Right lobe of liver (tissue), 6 donors: ENCODE measurements around the gene CCSER1. TPM values are rescaled to one million over a fixed set of nuclear protein-coding genes. Genes with fewer than 3 reads are reported as not detected.

Experiments
- ATAC-seq, 4 donors: fragments of 200-7000 bp; cut with Tn5 transposase; one replicate each; pipeline ENCODE4 v1.9.1; 2020; ENCODE audit warnings: mild to moderate bottlenecking in 4 of 4, moderate library complexity in 4 of 4
- DNase-seq, 3 donors: peaks; one replicate each; pipeline ENCODE4 v3.0.0-alpha.2; 2020
- H3K27ac ChIP-seq, 3 donors: fragments of 200-600 bp; one replicate each; pipeline ENCODE4 v1.8.0; 2022
- H3K27me3 ChIP-seq, 2 donors: fragments of 200-600 bp; one replicate each; pipeline ENCODE4 v1.8.0; 2022
- H3K36me3 ChIP-seq, 4 donors: fragments of 200-600 bp; sonication (generic) in 1 of 4; one replicate each; pipeline versions ENCODE4 v1.5.1 to v1.8.0; 2017 to 2022; ENCODE audit warnings: control low read depth in 1 of 4
- H3K4me1 ChIP-seq, 4 donors: fragments of 200-600 bp; sonication (generic) in 1 of 4; one replicate each; pipeline versions ENCODE4 v1.5.1 to v1.8.0; 2017 to 2022; ENCODE audit warnings: control low read depth in 1 of 4
- H3K4me3 ChIP-seq, 3 donors: fragments of 200-600 bp; one replicate each; pipeline ENCODE4 v1.8.0; 2022
- H3K9me3 ChIP-seq, 4 donors: fragments of 200-600 bp; sonication (generic) in 1 of 4; one replicate each; pipeline versions ENCODE4 v1.5.1 to v1.8.0; 2017 to 2022; ENCODE audit warnings: control low read depth in 1 of 4
- CTCF ChIP-seq, 4 donors: fragments of 200-600 bp in 3 of 4; fragments of 450-650 bp in 1 of 4; IDR thresholded peaks; one replicate each; pipeline versions ENCODE4 v1.5.1 to v1.8.0; 2016 to 2022; ENCODE audit warnings: antibody characterized with exemption in 4 of 4, mild to moderate bottlenecking in 2 of 4
- POLR2A ChIP-seq: fragments of 450-650 bp; IDR thresholded peaks from one replicate; pipeline ENCODE4 v1.6.1; 2017; ENCODE audit warnings: antibody characterized with exemption, mild to moderate bottlenecking
- WGBS: methylation state at CpG from one replicate; pipeline ENCODE4 v1.1.6; 2018; ENCODE audit warnings: low coverage, low lambda C conversion rate; ENCODE audit not compliant: insufficient coverage; ENCODE audit errors: missing lambda C conversion rate; 5-methylcytosine and 5-hydroxymethylcytosine counted together
- intact Hi-C, 2 donors: fragments of 100-400 bp; cut with DNase I; formaldehyde crosslinking; loops; one replicate each; pipeline versions ENCODE4 v1.11.2 to v1.14.1; 2022
- total RNA-seq, 6 experiments: library from RNA; depleted of rRNA in 2 of 6; stranded (reverse); fragments of >200 nt in 2 of 6; fragmentation: NEBNext Ultra II Directional in 3 of 6; extraction: Animal tissue kit (Norgen Biotek cat#: 25700) in 3 of 6; gene quantifications; one replicate each; pipeline versions ENCODE4 v1.1.0 to v1.2.4, GENCODE V29; 2016 to 2023
- donor health status: DM: no; HTN: yes; CAD: no.
- donor health status: DM: no; HTN: no; CAD: no.
- donor health status: DM: no; HTN: no; CAD: no.
- donor health status: DM: no; HTN: yes; CAD: no.
- donor health status: DM: no; HTN: yes; CAD: no.

Gene CCSER1
- total RNA-seq, 6 experiments from 2014 or later: 0.15 to 1.00 (median 0.65) TPM

- Histone ChIP-seq H3K27ac (no peak overlapping the region), H3K4me3 (no peak overlapping the region), H3K27me3 (no peaks in the 10 kb centered on the region), H3K36me3 (no peaks in the 10 kb centered on the region), H3K9me3 (no peaks in the 10 kb centered on the region), H3K4me1 (no peaks in the 10 kb centered on the region)
- 60% methylated on average over 3 of the region's 3 CpGs for WGBS
- ATAC-seq (no peak), DNase-seq (no peak)
- TF ChIP-seq POLR2A (no peak), CTCF (IDR thresholded peaks at IDR 0.05) (no peak)
- intact Hi-C loops: no loop called here
These were observed 1101.5 kb downstream of the CCSER1 start for GRCh38 chr4:91228659-91229058.

GRCh38 chr4:91233164-91233563 lies 1106.0 kb downstream of the CCSER1 start:
- H3K9me3 ChIP-seq: no peaks in the 10 kb centered on the region
- DNase-seq (no peak), ATAC-seq (no peak)
- 27% methylated on average over 2 of the region's 2 CpGs for WGBS
- no peaks in the 10 kb centered on the region for H3K36me3 ChIP-seq
- no peak overlapping the region for H3K27ac ChIP-seq
- no peak for TF ChIP-seq POLR2A
- no peak for TF ChIP-seq CTCF (IDR thresholded peaks at IDR 0.05)
- no peak overlapping the region for H3K4me3 ChIP-seq
- intact Hi-C loops: no loop called here
- H3K27me3 ChIP-seq: no peaks in the 10 kb centered on the region
- no peaks in the 10 kb centered on the region for H3K4me1 ChIP-seq

GRCh38 chr4:91243132-91243531 lies 1115.9 kb downstream of the CCSER1 start:
- ATAC-seq (no peak), DNase-seq (no peak)
- Histone ChIP-seq H3K27me3 (no peaks in the 10 kb centered on the region), H3K36me3 (no peaks in the 10 kb centered on the region), H3K4me1 (no peaks in the 10 kb centered on the region), H3K4me3 (no peak overlapping the region), H3K27ac (no peak overlapping the region), H3K9me3 (no peaks in the 10 kb centered on the region)
- WGBS: 56% methylated on average over 1 of the region's 2 CpGs
- intact Hi-C loops: no loop called here
- TF ChIP-seq POLR2A: no peak
- TF ChIP-seq CTCF (IDR thresholded peaks at IDR 0.05): no peak

GRCh38 chr4:91256043-91256442 lies 1128.8 kb downstream of the CCSER1 start:
- Histone ChIP-seq H3K4me1 (no peaks in the 10 kb centered on the region), H3K36me3 (no peaks in the 10 kb centered on the region), H3K4me3 (no peak overlapping the region), H3K27ac (no peak overlapping the region), H3K9me3 (no peaks in the 10 kb centered on the region), H3K27me3 (no peaks in the 10 kb centered on the region)
- ATAC-seq (no peak), DNase-seq (no peak)
- 68% methylated on average over 2 of the region's 5 CpGs for WGBS
- TF ChIP-seq POLR2A: no peak
- no peak for TF ChIP-seq CTCF (IDR thresholded peaks at IDR 0.05)
- intact Hi-C loops: no loop called here

GRCh38 chr4:91256751-91257150 lies 1129.6 kb downstream of the CCSER1 start:
- H3K4me1 ChIP-seq: no peaks in the 10 kb centered on the region
- H3K4me3 ChIP-seq: no peak overlapping the region
- DNase-seq (no peak), ATAC-seq (no peak)
- H3K27ac ChIP-seq: no peak overlapping the region
- H3K27me3 ChIP-seq: no peaks in the 10 kb centered on the region
- H3K36me3 ChIP-seq: no peaks in the 10 kb centered on the region
- whole genome bisulfite sequencing: 86% methylated on average over 1 of the region's 1 CpG
- H3K9me3 ChIP-seq: no peaks in the 10 kb centered on the region
- no peak for TF ChIP-seq POLR2A
- intact Hi-C loops: no loop called here
